Caco-2 (cell line): ENCODE data around the gene KCNG4. TPM values are rescaled to one million over a fixed set of nuclear protein-coding genes. Genes with fewer than 3 reads are reported as not detected.

Experiments used
- BruUV-seq: library from RNA; stranded (reverse); fragments of 400-500 nt; replicated peaks from 2 replicates; lab custom pipeline; 2021; lab: Mats Ljungman, UMichigan
- CTCF ChIA-PET: fragments of 300-600 bp; sonication (Branson Sonifier 250); formaldehyde crosslinking; loops from one replicate; lab custom pipeline; 2022; ENCODE audit warnings: antibody characterized with exemption; lab: Charles Lee
- POLR2A ChIA-PET: fragments of 300-600 bp; sonication (Branson Sonifier 250); formaldehyde crosslinking; loops from one replicate; lab custom pipeline; 2022; ENCODE audit warnings: antibody characterized with exemption; lab: Charles Lee
- DNase-seq, 2 experiments: peaks; one replicate each; pipeline versions ENCODE4 v3.0.0 to v3.0.0-alpha.2; 2020 to 2022
- H3K27me3 ChIP-seq: replicated peaks from 2 replicates; pipeline ENCODE4 v1.6.0; 2011; ENCODE audit warnings: low read length; ENCODE audit not compliant: control insufficient read depth, insufficient read depth
- H3K36me3 ChIP-seq: 2 replicates; pipeline ENCODE4 v1.5.1; 2011; ENCODE audit warnings: low read length; ENCODE audit not compliant: control insufficient read depth, insufficient read depth
- H3K4me1 ChIP-seq: fragments of 250-450 bp; sonication (Bioruptor Pico); 2 replicates; pipeline ENCODE4 v1.5.1; 2020; ENCODE audit warnings: mild to moderate bottlenecking
- H3K4me3 ChIP-seq: 2 replicates; pipeline ENCODE4 v1.5.1; 2011; ENCODE audit warnings: low read depth, mild to moderate bottlenecking, control low read depth, low read length
- H3K9me3 ChIP-seq: fragments of 250-450 bp; sonication (Bioruptor Pico); 2 replicates; pipeline ENCODE4 v1.5.1; 2020; ENCODE audit warnings: mild to moderate bottlenecking, moderate library complexity
- H3K27ac Mint-ChIP-seq: one replicate; pipeline ENCODE4 v1.8.0; 2022; ENCODE audit warnings: mixed read lengths; ENCODE audit not compliant: unreplicated experiment
- H3K27me3 Mint-ChIP-seq: one replicate; pipeline ENCODE4 v1.8.0; 2022; ENCODE audit warnings: mixed read lengths; ENCODE audit not compliant: insufficient read depth, unreplicated experiment
- H3K36me3 Mint-ChIP-seq: one replicate; pipeline ENCODE4 v1.8.0; 2022; ENCODE audit warnings: mild to moderate bottlenecking, mixed read lengths; ENCODE audit not compliant: insufficient read depth, unreplicated experiment
- H3K4me1 Mint-ChIP-seq: one replicate; pipeline ENCODE4 v1.8.0; 2022; ENCODE audit warnings: low read depth, mixed read lengths; ENCODE audit not compliant: unreplicated experiment
- H3K4me3 Mint-ChIP-seq: one replicate; pipeline ENCODE4 v1.8.0; 2022; ENCODE audit warnings: mild to moderate bottlenecking, moderate library complexity, mixed read lengths; ENCODE audit not compliant: unreplicated experiment
- H3K9me3 Mint-ChIP-seq: one replicate; pipeline ENCODE4 v1.8.0; 2022; ENCODE audit warnings: mixed read lengths; ENCODE audit not compliant: unreplicated experiment
- intact Hi-C: fragments of 100-400 bp; cut with micrococcal nuclease; formaldehyde crosslinking; loops from one replicate; pipeline ENCODE4 v1.10.0; 2022; ENCODE audit not compliant: unreplicated experiment
- total RNA-seq: library from RNA; stranded (reverse); gene quantifications from 2 replicates; pipeline ENCODE4 v1.2.3, GENCODE V29; 2022
- TF ChIP-seq, protein P1 (sequence below), 2 experiments: fragments of 200-600 bp in 1 of 2; IDR thresholded peaks; 1 replicate in 1 of 2; 2 replicates in 1 of 2; pipeline versions ENCODE4 v1.5.1 to v1.8.0; 2011 to 2022; ENCODE audit warnings: antibody characterized with exemption in 1 of 2, control low read depth in 1 of 2, inconsistent platforms in 1 of 2, low read depth in 1 of 2, low read length in 1 of 2, mild to moderate bottlenecking in 1 of 2, moderate library complexity in 1 of 2; ENCODE audit not compliant: insufficient read depth in 1 of 2, severe bottlenecking in 1 of 2, unreplicated experiment in 1 of 2

Gene KCNG4
- total RNA-seq, 1 experiment from 2014 or later, result not detected

DNA sequence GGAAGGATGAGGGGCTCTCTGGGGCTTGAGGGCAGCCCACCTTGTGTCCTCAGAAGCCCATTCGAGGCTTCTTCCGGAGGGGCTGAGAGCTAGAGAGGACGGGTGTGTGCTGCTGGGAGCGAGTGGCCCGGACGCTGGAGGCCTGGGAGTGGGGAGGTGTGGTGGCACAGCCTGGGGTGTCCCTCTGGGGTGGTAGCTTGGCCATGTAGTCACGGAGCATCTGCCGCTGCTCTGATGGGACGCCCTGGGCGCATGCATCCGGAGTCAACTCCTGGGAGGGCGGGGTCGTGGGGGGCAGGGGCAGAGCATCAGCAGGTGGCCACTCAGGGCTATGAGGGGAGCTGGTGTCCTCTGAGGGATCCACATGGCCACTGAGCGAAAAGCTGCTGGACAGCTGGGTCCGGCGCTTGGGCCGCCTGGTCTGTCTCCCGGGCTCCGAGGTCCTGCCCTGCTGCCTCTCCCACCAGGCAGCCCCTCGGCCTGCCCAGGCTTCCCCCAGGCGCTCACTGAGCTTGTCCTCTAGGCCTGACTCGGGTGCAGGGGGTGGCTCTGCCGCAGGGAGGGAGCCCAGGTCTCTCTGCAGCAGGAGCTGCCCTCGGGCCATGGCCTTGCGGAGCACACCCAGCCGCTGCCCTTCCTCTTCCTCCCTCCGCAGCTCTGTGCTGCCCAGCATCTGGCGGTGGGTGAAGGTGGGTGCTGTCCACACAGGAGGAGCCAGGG lies 60.8 kb downstream of the KCNG4 start:
- intact Hi-C loops, result no loop called here
- Mint-ChIP-seq H3K27ac (no peak overlapping the region), H3K27me3 (no peaks in the 10 kb centered on the region), H3K4me1 (no peaks in the 10 kb centered on the region), H3K4me3 (no peak overlapping the region), H3K9me3 (no peaks in the 10 kb centered on the region), H3K36me3 (peaks cover 17% of the 10 kb centered on the region)
- POLR2A ChIA-PET, result no interaction called here
- peaks cover 16% of the 10 kb centered on the region for H3K4me1 ChIP-seq
- TF ChIP-seq, protein P1, sequence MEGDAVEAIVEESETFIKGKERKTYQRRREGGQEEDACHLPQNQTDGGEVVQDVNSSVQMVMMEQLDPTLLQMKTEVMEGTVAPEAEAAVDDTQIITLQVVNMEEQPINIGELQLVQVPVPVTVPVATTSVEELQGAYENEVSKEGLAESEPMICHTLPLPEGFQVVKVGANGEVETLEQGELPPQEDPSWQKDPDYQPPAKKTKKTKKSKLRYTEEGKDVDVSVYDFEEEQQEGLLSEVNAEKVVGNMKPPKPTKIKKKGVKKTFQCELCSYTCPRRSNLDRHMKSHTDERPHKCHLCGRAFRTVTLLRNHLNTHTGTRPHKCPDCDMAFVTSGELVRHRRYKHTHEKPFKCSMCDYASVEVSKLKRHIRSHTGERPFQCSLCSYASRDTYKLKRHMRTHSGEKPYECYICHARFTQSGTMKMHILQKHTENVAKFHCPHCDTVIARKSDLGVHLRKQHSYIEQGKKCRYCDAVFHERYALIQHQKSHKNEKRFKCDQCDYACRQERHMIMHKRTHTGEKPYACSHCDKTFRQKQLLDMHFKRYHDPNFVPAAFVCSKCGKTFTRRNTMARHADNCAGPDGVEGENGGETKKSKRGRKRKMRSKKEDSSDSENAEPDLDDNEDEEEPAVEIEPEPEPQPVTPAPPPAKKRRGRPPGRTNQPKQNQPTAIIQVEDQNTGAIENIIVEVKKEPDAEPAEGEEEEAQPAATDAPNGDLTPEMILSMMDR (IDR thresholded peaks at IDR 0.05; ENCODE audit: insufficient read depth in 1 of 2, low read depth in 1 of 2, low read length in 1 of 2, severe bottlenecking in 1 of 2, unreplicated experiment in 1 of 2), result no peak
- CTCF ChIA-PET, result interaction anchor here (0.8 to 1.6 kb wide), 2 partner anchors 23 to 129 kb away, joined by 3 to 6 read pairs; no protein-coding TSS in a partner anchor
- H3K4me3 ChIP-seq, result no peak overlapping the region
- DNase-seq, result no peak
- BruUV-seq, result no TSS peak
- peaks cover 3% of the 10 kb centered on the region for H3K36me3 ChIP-seq
- H3K9me3 ChIP-seq, result no peaks in the 10 kb centered on the region
- H3K27me3 ChIP-seq, result no peaks in the 10 kb centered on the region

DNA sequence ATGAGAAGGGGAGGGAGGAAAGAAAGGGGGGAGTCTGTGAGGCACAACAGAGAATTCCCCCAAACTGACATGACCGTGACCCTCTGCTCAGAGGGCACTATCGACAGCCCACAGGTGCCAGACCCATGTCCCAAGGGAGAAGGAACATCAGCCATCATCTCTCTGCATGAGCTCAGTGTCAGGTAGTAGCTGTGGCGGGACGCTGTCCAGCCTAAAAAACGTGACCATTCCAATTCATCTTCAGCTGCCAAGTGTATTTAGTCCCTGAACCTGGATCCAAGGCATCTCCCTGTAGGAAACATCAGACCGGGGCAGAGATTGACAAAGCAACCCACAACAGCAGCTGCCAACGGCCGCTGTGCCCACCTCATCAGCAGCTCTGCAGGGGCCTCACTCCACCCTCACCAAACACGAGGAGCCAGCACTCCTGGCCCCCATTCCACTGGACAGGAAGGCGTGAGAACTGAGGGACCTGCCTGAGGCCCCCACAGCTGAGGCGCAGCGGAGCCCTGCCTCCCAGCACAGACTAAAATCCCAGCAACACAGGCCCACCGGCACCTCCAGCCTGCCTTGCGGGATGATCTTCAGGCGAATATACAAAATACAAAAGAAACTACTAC lies 61.6 kb downstream of the KCNG4 start:
- TF ChIP-seq, protein P1 (IDR thresholded peaks at IDR 0.05; ENCODE audit: insufficient read depth in 1 of 2, low read depth in 1 of 2, low read length in 1 of 2, severe bottlenecking in 1 of 2, unreplicated experiment in 1 of 2), result no peak
- DNase-seq, result no peak
- BruUV-seq, result TSS peak; percentile 10
- no peak overlapping the region for H3K27ac Mint-ChIP-seq
- no peaks in the 10 kb centered on the region for H3K9me3 ChIP-seq
- H3K4me1 Mint-ChIP-seq, result no peaks in the 10 kb centered on the region
- no peaks in the 10 kb centered on the region for H3K9me3 Mint-ChIP-seq
- intact Hi-C loops, result no loop called here
- POLR2A ChIA-PET, result no interaction called here
- peaks cover 16% of the 10 kb centered on the region for H3K4me1 ChIP-seq
- CTCF ChIA-PET, result interaction anchor here (0.6 to 1.8 kb wide), 3 partner anchors 8 to 22 kb away, joined by 3 to 12 read pairs (median 6); partner anchors contain the start of gene TAF1C
- no peak overlapping the region for H3K4me3 Mint-ChIP-seq
- no peak overlapping the region for H3K4me3 ChIP-seq
- H3K36me3 ChIP-seq, result peaks cover 1% of the 10 kb centered on the region
- no peaks in the 10 kb centered on the region for H3K27me3 Mint-ChIP-seq
- peaks cover 14% of the 10 kb centered on the region for H3K36me3 Mint-ChIP-seq
- H3K27me3 ChIP-seq, result no peaks in the 10 kb centered on the region

DNA sequence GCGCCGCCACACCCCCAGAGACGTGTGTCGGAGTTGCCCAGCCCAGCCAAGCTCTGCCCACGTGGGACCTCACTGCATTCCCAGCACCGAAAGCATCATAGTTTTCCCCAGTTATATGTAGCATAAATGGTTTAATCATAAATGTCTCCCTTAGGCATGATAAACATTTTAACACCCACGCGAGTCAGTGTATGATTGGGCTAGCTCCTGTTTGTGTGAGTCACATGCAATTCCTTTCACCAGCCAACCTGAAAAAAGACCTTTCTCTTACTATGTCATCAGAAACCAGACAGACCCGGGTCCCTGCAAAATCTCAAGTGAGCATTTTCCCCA lies 62.1 kb downstream of the KCNG4 start:
- no peaks in the 10 kb centered on the region for H3K9me3 Mint-ChIP-seq
- POLR2A ChIA-PET, result no interaction called here
- no peak overlapping the region for H3K4me3 ChIP-seq

More for the DNA sequence above, 62.1 kb downstream of the KCNG4 start:
- CTCF ChIA-PET, result interaction anchor here (0.6 to 1.8 kb wide), 5 partner anchors 9 to 150 kb away, joined by 3 to 12 read pairs (median 5); partner anchors contain the start of genes DNAAF1, HSDL1 and TAF1C
- Histone ChIP-seq H3K4me1 (peaks cover 16% of the 10 kb centered on the region), H3K27me3 (no peaks in the 10 kb centered on the region), H3K9me3 (no peaks in the 10 kb centered on the region), H3K36me3 (peaks cover under 1% of the 10 kb centered on the region)
- no peaks in the 10 kb centered on the region for H3K4me1 Mint-ChIP-seq
- TF ChIP-seq, protein P1 (IDR thresholded peaks at IDR 0.05; ENCODE audit: insufficient read depth in 1 of 2, low read depth in 1 of 2, low read length in 1 of 2, severe bottlenecking in 1 of 2, unreplicated experiment in 1 of 2), result no peak
- no peaks in the 10 kb centered on the region for H3K27me3 Mint-ChIP-seq
- H3K27ac Mint-ChIP-seq, result no peak overlapping the region
- intact Hi-C loops, result no loop called here
- peaks cover 9% of the 10 kb centered on the region for H3K36me3 Mint-ChIP-seq
- no peak for DNase-seq
- BruUV-seq, result no TSS peak
- no peak overlapping the region for H3K4me3 Mint-ChIP-seq
